CD4-positive, alpha-beta T cell treated with Interleukin-15 for 4 hours (primary cell): ENCODE results near the gene SCGB3A2.

Experiments
- DNase-seq: peaks from one replicate; pipeline ENCODE4 v3.0.0-alpha.2; 2020; ENCODE audit warnings: low spot score

SCGB3A2 gene, protein sequence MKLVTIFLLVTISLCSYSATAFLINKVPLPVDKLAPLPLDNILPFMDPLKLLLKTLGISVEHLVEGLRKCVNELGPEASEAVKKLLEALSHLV

DNA sequence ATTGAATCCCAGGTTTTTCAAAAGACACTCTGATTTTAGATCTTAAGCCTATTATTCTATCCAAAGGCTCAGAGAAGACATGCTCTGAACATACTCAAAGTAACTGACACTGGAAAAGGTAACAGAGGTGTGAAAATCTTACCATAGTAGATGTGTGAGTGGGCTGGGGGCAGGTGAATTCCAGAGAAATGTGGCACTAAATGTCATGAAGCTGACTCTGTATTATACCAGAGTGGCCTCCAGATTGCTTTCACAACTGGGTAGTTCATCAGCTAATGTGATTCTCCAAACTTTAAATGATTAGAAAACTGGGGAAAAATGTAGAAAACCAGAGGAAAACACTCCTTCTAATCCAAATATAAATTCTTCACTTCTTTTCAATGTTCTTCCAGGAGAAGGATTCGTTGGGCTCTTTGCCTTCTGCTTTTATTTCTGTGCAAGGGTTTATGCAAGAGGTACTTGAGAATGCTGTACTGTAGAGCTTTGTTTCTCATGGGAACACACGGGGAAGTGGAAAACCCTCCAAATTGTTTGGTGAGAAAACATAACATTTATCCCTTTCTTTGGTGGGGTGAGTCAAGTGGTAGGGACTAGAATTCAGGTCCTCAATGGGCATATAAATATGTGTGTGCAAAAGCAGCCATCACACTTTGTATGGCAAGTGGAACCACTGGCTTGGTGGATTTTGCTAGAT is at the start of gene SCGB3A2:
SCGB3A2 (plus strand) TSS at position 646 of the 694 bp plus-strand sequence. CDS start 93 bp downstream, outside the sequence.
- no peak for DNase-seq

DNA sequence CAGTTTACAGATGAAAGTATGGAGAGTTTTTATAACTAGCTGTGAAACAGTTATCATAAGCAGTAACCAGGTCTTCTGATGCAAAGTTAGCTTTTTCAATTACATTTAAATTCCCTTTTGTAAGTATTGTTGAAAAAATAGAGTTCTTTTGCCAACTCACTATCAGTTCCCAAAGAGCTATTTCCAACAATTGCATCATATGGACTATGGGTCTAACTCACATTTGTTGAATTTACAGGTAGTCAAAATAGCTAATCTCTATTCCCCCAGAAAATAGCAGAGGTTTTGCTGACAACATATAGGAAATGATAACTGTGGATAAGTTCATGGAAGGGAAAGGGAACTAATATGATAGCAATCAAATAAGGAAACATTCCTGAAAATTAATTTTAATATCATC is 48.5 kb upstream of the SCGB3A2 start:
- no peak for DNase-seq

DNA sequence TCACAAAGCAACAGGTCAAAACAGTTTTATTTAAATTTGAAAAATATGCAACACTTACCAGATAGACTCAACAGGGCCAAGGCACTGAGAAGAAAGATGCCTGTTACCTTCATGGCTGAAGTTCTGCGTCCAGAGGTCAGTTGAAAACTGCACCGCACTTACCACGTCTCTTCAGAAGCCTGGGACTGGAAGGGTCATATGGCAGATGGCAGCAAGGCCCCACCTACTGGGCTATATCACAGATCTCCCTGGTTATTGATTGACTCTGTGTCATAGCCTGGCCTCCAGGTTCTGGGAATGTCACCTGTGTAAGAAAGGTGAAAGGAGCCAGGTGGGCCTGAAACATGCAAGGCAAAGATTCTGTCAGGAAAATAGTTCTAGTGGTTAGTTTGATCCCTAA is 47.0 kb upstream of the SCGB3A2 start, which contains the start of gene SPINK1:
SPINK1 (minus strand) TSS at position 207 of the 400 bp plus-strand sequence; CDS start at position 113, 94 bp downstream.
- no peak for DNase-seq

DNA sequence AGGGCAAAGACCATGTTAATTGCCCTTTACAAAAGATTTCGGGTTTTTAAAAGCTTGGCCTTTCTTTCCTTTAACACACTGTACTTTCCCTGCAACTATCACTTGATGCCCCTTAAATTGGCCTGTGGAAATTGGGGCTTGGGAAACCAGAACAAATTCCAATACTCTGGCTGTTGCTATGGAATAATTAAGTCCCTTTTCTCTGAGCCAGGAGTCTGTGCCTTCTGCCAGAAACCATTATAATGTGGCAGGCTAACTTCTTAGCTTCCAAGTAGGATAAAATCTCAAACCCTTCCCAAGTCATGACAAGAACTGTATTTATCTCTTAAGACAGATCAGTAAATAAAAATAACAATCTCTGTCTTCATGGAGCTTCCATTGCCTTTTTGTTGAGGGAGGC is 46.0 kb upstream of the SCGB3A2 start:
- DNase-seq: no peak

DNA sequence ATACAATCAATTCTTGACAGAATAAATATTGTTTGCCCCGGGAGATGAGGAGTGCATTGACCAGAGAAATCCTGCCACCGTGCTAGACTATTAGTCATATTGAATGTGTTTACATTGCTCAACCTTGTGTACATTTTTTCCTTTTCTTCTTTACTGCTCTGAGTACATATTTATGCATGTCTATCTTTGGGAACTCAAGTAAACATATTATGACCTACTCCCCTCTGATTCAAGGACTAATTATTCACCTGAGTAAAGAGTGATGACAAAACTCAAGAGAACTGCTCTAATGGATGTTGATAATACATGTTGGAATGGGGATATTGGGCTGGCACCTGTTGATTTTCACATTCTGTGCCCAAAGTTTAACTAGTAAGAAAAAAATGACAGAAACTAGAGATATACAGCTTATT is 43.1 kb upstream of the SCGB3A2 start:
- DNase-seq: no peak

DNA sequence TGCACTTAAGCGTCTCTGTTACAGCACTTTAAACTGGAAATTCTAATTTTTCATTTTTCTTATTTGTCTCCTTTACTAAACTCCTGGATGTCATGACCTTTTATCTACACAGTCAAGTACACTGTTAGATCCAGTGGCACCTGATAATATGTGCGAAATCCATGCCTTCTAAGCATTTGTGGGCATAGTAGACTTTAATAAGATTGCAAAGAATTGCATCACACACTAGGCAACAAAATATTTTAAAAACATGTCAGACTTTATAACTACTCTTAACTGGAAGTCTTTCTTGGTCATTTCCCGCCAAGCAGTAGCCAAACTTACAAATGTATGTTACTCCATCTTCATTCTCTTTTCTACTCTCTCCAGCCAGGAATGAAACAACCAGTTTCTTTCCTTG is 42.1 kb upstream of the SCGB3A2 start:
- no peak for DNase-seq

DNA sequence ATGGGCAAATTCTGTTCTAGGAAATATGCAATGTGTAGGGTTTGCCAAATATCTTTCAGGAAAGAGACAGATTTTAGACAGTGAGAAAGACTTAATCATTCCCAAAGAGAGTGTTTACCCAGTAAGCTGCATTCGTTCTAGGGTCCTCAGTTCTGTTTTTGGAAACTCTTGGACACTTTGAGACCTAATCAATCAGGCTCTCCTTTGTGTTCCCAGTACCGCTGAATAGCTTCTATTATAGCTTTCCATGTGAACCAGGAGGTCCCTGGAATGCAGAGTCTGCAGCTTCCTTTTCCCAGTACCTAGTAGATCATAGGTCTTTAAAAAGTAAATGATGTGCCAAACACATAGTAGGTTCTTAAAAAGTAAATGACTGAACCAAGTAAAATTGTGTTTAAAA is 35.6 kb upstream of the SCGB3A2 start:
- DNase-seq: no peak

DNA sequence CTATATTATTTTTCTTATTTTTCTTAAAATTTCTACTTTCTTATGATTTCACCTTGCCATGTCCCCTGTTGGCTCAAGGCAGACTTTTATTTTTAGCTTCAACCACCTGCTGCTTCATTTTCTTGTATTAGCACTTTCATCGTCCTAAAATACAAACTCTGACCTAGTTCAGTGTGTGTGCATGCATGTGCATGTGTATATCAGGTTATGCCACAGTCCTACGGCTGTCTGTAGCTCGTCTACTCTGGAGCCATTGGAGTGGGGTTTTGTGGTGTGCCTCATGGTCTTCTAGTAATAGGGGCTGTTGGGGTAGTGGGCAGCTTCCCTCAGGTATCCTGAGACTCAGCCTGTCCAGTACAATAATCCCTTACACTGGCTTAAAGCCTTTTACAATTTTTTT is 33.7 kb upstream of the SCGB3A2 start:
- DNase-seq: no peak

DNA sequence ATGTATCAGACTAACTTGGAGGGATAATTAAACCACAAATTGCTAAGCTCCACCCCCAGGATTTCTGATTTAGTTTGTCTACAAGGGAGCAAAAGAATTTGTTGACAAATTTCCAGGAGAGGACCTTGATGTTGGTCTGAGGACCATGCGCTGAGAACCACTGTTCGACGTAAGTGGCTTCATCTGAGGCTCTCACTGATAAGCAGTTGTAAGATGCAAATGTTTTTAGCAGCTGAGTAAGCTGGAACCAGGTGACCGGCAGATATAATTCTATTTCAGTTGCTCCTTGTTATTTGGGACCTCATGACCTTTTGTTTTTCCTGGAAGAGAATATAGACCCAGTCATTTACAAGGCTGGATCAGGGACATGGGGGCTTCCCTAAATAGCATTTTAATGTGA is 32.9 kb upstream of the SCGB3A2 start:
- no peak for DNase-seq

DNA sequence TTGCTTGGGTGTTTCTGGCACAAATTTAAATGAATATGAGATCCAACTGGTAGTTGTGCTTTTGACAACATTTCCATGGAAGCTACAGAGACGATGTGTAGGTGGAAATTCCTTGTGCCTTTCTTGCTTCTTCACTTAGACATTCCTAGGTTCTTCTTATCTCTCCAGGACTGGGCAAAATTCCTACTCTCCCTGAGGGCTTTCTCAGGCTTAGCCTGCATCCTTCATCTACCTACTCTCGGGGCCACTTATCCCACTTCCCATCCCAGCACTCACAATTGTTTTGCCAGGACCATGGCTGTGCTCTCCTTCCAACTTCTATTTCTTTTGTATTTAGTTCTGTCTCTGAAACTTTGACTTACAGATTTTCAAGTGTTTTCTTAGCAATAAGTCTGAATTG is 29.3 kb upstream of the SCGB3A2 start:
- DNase-seq: no peak

DNA sequence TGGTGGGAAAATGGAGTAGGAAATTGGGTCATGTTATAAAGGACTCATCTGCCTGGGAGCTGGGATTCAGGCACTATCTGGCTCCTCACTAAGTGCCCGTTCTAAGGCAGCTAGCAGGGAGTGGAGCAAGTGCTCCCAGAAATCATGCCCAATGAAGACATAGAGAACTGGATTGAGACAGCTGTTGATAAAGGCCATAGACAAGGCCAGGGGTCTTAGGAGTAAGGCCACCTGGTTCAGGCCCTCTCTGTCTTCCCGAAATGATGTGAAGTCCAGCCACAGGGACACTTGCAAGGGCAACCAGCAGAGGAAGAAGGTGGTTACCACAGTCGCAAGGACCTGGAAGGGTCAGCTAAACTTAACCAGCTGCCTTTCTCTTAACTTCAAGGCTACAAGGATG is 26.9 kb upstream of the SCGB3A2 start:
- no peak for DNase-seq

DNA sequence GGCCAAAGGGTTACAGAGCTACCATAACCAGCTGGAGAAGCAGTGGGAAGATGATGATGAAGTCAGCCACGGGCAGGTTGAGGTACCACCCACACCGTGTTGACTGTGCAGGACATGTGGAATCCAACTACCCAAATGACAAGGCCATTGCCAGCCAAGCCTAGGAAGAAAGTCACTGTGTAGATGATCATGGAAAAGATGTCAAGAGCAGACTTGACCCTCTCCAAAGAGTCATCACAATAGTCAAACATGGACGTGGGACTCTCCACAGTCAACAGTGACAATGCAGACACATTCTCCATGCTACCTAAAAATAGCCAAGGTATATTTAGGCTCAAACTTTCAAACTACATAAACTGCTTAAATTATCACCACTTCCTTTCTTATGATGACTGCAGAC is 26.1 kb upstream of the SCGB3A2 start:
- no peak for DNase-seq

DNA sequence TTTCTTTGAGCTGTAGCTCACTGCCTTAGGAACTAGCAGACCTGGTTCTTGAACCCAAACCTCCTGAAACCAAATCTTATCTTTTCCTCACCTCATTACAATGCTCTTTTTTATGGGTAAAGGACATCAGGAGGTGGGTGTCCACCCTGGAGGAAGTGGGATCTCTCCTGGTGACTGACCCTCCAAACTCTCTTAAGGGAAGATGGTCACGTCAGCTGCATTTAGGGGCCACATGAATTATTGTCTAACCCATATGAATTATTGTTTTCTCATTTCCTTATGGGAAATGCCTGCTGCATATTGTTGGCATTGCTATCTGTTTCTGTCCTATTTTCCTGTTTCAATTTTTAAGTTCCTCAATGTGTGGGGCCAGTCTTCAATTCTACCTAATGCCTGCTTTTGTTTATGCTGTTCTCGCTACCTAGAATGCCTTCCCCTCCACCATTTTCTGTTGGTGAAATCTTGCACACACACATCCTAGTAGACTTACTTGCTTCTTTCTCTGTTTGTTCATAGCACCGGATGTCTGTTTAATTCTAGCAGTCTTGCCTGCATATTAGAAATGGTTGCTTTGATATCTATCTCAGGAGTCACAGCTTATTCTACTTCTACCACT is 25.0 kb upstream of the SCGB3A2 start:
- DNase-seq: no peak

DNA sequence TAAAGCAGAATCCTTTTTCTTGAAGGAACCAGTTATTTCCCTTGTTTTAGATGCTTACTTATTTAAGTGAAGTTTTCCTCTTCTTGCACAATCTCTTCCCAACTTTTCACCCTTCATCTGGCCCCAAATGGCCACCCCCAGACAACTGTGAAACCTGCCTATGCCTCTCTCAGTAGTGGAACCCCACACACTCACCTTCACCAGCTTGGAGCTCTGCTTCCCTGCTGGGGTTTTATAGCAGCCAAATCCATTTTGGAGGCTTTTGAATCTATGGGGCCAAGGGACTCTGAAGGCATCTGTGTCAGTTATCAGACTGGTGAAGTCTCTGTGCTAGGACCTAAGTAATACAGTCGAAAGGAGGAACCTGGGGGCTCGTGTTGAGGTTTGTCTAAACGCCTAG is 24.2 kb upstream of the SCGB3A2 start:
- no peak for DNase-seq

DNA sequence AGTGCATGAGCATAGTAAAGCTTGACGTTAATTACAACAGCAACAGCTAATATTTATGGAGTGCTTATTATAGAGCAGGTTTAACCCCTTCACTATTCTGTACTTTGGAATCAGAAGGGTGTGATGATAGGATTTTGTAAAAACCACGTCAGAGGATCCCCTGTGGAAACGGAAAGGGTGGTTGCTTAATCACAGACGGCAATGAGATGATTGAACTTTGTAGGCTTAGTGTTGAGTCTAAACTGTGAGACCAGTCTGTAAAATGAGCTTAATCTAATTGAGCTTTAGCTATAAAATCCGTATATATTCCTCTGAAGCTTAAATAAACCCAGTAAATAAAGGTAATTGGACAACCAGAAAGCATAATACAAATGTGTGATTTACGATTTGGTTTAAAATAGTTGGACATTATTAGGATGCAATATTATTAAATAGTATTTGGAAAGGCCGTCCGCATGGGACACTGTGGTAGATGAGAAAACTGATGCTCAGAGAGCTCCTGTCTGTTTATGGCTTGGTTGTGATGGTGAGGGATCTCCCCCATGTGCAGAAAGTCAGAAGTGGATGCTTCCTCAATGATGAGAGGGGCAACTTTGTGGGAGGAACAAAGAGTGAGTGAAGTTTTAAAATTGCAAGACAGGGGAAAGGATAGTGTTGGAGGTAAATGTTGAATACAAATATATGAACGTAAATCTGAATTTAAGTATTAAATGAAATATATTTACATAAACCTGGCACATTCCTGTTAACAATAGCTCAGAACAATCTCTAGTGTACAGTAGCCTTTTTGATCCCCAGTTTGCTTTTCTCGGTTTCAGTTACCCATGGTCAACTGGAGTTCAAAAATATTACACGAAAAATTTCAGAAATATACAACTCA is 23.4 kb upstream of the SCGB3A2 start:
- DNase-seq: no peak

DNA sequence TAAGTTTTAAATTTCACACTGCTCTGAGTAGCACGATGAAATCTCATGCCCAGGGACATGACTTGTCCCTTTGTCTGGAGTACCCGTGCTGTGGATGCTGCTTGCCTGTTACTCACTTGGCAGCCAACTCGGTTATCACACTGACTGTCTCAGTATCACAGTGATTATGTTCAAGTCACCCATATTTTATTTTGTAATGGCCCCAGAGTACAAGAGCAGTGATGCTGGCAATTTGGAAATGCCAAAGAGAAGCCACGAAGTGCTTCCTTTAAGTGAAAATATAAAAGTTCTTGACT is 22.8 kb upstream of the SCGB3A2 start:
- DNase-seq: no peak

DNA sequence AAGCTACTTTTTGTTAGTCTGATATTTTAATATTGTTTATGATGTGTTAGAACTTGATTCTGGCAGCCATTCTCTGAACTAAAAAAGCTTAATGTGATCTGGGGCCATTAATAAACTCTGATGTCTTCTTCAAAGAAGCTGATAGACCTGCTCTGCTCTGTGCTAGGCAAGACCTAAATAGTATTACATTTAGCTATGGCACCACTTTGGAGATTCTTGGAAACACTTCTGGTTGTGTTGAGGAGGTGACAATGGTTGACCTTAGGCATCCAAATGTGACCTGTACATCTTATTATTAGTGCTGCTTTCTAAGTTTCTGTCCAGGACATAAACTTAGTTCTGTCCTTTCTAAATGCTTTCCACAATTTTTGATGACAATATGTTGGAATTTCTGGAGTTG is 21.7 kb upstream of the SCGB3A2 start:
- DNase-seq: no peak

DNA sequence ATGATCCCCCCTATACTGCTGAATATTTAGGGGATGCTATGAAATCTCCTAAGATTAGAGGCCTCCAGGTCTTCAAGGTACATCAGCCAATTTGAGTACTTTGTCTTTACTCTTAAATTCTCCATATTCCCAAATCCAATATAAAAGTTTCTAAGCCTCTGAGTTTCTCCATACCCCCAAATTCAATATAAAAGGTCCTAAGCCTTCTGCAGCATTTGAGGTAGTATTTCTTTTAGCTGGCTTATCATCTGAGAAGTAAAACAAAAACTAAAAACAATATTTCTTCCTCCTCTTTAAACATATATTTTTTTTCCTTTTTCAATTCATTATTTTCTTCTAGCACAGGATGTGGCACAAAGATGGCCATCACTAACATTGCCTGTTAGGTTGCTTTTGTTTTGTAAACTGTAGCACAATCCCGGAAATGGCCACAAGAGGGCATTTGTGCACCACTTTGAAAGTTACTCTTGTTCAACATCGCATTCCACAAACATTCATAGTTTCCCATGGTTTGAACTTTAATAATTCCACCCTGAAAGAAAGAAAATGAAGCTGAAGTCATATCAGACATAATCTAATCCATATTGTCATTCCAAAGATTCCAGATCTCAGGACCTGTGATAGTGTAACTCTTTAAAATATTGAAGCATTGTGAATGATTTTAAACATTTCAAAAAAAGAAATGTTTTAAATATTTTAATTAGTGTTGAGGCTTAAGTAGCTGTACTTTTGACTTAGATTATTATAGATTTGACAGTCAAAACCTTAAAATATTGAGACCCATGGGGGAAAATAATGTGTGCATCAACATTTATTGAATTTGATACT is 21.0 kb upstream of the SCGB3A2 start:
- DNase-seq: peak; percentile 34

DNA sequence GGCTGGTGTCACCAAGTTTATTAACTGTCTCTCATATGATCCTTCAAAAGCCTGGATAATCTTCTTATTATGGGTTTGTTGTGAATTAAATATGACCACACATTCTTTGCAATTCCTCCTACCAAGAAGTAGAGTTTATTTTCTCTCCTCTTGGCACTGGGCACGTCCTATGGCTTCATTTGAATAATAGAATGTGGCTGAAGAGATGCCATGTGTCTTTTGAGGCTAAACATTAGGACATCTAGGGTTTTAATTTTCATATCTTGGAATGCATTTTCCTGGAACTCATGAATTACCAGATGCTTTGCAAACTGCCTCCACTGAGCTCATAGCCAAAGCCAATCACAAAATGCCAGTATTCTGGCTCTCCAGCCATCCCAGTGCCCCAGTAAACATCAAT is 19.9 kb upstream of the SCGB3A2 start:
- no peak for DNase-seq

DNA sequence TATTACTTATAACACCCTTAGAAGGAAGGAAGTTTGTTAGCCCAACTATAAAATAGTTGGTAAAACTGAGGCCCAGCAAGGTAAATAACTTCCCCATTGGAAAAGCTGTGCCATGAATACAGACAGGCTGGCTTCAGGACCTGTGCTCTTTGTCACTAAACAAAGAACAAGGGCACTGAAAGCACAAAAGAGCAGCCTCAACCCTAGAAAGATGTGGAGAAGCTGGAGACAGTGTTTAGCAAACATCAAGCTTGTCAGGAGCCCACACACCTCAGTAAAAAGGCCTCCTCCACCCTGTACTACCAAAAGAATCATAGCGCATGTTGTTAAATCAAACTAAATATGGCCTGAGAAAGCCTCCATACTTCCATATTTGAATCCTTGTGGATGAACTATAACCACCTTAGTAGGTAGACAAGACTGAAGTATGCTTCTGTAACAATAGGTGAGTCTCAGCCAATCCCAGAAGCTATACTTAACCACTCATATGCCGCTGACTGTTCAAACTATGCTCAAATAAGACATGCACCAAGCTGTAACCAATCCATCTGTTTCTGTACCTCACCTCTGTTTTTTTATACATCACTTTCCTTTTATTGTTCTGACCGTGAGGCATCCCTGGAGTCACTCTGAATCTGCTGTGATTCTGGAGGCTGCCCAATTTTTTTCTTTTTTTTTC is 18.4 kb upstream of the SCGB3A2 start:
- DNase-seq: no peak

DNA sequence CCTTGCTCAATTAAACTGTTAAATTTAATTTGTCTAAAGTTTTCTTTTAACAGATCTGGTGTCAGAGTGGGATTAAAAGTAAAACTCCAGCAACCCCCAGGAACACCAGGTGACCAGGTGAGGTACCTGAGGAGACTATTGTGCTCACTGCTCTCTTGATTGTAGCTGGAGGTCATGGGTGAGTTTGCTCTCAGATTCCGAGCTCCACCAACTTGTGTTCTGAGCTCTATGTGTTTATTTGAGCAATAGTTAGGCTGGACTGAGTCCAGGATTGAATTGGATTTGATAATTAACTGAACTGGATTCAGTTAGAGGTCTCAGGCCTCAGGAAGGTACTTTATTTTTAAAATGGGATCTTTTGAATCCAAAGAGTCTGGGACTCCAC is 17.9 kb upstream of the SCGB3A2 start:
- no peak for DNase-seq
